B cell (primary cell): ENCODE data around the gene AMPD2.

Source experiments
- CTCF ChIP-seq: fragments of 200-600 bp; IDR thresholded peaks from one replicate; pipeline ENCODE4 v1.8.0; 2022; ENCODE audit warnings: antibody characterized with exemption, mild to moderate bottlenecking
- EZH2 ChIP-seq: IDR thresholded peaks from 2 replicates; pipeline ENCODE4 v1.6.1; 2012; ENCODE audit warnings: borderline replicate concordance, low read depth, mild to moderate bottlenecking, moderate library complexity, low read length; ENCODE audit not compliant: insufficient read depth, poor library complexity, severe bottlenecking

GRCh38 chr1:109625176-109625575 lies 5.5 kb downstream of the AMPD2 start:
- no peak for TF ChIP-seq EZH2
- no peak for TF ChIP-seq CTCF
